GF-D8 (cell line): ENCODE data around the gene ADAMTS17.
"Not testable (repeated sequence)": the region's sequence is repeated elsewhere in the genome, so short reads cannot be mapped to it uniquely, and the experiment has no call there.

ENCODE experiments used
- DNase-seq: peaks from one replicate; lab custom pipeline; 2025; lab: John Stamatoyannopoulos, UW

ADAMTS17 gene

DNA sequence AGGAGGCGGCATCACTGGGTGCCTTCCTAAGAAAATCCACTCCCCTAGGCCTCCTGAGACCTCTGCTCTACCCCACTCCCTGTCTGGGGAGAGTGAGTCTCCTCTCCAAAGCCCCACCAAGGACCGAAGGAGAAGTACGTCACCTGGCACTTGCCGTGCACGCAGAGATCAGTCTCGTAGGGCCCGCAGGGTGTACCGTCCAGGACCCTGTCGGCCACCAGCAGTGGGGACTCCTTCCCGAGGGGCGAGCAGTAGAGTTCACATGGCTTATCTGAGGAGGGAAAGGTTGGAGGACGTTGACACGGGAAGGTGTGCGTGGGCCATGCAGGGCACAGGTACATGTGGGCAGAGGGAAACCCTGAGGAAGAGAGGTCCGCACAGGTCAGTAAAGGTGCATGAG lies 232.9 kb downstream of the ADAMTS17 start:
- no peak for DNase-seq

DNA sequence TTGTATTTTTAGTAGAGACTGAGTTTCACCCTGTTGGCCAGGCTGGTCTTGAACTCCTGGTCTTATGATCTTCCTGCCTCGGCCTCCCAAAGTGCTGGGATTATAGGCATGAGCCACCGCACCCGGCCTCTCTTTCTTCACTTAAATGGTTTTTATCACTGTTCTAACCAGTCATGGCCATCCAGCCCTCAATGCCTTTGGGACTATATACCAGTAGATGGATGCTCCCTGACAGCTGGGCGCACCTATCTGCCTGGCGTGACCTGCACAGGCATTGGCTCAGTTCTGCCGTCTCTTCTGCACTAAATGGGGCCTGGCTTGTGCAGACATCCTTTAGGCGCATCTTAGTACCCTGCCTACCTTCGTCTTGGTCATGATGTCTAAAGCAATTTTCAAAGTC lies 233.4 kb downstream of the ADAMTS17 start:
- DNase-seq, result no peak

DNA sequence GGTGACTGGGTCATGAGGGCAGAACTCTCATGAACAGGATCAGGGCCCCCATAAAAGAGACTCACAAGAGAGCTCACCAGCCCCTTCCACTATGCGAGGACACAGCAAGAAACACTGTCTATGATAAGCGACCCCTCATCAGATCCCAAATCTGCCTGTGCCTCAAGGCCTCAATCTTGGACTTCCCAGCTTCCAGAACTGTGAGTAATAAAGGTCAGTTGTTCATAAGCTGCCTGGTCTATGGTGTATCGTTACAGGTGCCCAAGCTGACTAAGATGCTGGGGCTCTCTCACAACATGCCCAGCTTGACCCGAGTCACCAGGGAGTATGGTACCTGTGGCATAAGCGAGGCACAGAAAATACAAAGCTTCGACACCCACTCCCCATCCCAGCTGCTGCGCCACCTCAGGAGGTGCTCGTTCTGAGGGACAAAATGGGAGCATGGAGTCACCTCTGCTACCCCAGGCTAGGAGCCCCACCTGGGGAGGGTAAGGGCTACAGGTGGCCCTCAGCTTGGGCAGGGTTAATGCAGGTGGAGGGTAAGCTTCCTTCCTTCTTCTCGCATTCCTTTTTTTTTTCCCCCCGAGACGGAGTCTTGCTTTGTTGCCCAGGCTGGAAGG lies 234.1 kb downstream of the ADAMTS17 start:
- DNase-seq, result no peak

DNA sequence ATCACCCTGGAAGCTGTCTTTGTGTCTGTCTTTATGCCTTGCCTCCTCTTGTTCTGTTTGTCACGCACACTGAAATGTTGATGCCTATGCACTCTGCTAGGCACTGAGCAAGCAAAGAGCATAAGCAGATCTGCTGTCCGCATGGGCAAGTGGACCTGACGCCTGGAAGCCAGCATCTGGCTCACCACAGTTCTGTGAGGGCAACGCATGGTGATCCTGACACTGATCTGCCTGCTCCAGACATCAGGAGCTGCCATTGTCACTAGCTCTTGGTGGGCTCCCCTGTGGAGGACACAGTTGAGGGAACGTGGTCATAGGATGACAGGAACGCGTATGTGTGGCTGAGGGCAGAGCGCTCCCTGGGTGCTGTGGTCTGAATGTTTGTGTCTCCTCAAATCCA lies 234.6 kb downstream of the ADAMTS17 start:
- no peak for DNase-seq

DNA sequence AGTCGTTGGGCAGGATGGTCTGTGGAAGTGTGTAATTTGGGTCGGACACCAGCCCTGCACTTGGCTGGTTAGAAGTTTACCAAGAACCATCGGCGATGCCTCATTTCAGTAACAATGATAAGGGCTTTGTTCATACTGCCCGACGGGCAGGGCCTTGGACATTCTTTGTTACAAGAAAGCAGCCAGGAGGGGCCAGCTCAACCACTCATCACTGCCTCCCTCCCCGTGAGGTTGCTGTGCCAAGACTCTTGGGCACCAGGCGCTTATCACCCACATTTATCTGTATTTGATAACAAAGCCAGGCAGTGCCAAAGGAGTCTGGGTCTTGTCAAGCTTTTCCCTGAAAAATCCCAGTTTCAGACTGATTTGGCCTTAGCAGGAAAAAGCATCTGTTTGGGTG lies 235.0 kb downstream of the ADAMTS17 start:
- no peak for DNase-seq

DNA sequence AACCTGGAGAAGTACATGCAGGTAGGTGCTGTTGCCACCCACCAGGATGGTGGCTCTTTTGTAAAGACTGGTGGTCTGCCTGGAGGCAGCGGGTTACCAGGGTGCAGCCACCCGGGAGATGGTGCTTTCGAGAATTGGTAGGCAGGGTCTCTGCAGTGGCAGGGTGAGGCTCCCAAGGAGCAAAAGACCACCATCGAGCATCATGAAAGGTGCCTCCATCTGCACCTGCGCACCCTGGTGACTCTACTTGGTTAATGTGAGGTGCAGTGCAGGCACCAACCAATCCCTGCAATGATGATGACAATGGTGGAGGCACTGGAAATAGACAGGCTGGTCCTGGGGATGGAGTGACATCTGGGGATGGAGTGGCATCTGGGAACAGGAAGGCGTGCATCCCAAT lies 236.7 kb downstream of the ADAMTS17 start:
- no peak for DNase-seq

DNA sequence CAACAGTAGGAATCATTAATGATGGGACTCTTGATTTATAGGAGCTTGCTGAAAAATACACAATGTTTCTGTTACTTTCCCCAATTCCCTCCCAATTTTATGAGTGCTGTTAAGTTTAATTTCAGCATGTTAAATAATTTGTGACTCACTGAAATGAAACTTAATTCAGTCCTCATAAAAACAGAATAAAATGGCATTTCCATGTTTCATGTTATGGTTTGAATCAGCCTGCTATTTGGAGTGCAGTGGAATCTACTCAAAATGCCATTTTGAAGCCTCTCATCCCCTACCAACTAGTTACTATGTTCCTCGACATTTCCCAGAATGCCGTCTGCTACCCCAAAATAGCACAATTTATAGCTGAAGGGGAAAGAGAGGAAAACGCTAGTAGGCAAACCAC lies 237.5 kb downstream of the ADAMTS17 start:
- DNase-seq, result no peak

DNA sequence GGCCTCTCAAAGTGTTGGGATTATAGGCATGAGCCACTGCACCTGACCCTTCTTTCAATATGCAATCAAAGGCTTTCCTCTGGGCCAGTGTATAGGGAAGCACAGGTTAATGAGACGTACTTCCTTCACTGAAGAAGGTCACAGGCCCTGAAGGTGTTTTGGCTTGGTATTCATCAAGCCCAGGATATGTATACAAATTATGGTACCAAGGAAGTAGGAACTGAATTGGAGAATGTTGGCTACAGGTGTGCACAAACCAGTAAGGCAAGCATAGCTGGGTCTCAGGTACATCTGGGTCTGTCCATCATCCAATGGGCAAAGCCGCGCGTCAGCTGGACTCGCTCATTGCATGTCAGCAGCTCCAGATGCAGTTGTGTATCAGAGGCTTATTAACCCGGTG lies 237.9 kb downstream of the ADAMTS17 start:
- no peak for DNase-seq

DNA sequence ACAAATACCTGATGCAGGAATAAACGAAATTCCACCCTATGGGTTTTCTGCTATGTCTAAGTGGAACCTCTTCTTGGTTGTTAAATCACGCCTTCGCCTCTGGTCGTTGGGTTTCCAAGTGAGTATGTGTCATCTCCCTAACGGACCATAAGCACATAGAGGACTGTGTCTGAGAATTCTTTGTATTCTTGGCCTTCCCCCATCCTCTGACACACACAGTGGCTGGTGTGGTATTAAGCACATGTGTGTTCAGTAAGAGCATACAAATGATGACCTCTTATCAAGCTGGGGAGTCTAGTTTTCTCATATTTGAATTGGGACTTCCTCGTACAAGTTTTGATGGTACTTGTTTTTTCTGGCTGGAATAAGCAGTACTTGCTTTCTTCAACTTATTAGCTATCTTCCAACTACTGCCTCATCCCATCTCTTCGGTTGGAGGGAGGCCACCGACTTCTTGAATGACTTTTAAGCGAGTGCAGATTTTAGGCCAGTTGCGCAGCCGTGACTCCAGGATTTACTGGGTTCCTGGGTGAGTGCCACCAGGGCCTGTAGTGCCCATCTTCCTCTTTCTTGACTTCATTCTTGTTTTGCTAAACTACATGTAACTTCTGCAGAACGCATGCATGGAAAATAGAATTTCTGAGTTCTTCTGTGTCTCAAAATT lies 240.2 kb downstream of the ADAMTS17 start:
- DNase-seq, result no peak

DNA sequence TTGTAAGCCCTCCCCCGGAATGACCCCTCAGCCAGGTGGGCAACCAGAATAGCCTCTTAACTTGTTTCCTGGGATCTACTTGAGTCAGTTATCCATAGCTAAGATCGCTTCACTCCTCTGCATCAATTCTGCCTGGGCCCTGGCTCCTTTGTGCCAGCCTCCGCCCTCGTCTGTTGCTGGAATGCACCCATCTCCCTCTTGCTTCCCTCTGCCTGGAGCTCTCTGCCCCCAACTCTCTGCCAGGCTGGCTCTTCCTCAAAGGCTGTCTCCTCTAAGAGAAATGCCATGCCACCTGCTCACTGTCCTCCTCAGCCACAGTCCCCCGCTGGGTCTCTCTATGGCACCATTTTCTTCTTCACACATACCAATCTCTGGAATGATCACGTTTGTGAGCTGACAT lies 240.8 kb downstream of the ADAMTS17 start:
- DNase-seq, result no peak

DNA sequence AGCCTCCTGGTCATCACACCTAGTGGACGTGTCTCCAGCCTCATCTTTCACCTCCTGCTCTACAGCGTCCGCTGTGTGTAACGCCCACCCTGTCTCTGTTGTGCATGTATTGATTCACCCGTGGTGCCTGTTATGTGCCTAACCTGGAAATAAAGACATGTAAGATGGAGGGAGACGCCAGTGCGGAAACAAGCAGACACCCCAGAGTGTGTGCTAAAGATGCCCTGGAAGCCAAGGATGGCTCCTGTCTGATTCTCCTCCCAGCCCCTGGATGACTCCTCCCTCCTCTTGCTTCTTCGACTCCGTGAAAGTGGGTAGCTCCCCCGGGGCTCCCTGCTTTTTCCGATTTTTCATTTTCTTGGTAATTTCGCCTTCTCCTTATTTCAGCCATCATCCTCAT lies 241.8 kb downstream of the ADAMTS17 start:
- DNase-seq, result no peak

DNA sequence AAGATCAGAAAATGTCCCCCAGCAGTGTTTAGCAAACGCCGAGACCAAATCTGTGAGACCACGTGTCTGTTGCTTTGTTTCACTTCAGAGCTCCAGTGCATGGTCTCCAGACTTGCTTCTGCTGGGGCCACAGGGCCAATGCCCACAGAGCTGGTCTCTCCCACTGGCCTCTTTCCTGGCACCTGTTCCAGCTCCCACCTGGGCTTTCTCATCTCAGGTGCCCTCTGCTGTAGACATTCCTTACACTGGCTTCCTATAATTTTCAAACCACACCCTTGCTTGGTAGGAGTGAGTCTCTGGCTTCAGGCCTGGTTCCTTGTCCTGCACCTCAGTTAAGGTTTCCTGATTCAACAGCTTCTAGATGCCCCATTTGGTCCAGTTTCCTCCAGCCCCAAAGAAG lies 243.1 kb downstream of the ADAMTS17 start:
- no peak for DNase-seq

DNA sequence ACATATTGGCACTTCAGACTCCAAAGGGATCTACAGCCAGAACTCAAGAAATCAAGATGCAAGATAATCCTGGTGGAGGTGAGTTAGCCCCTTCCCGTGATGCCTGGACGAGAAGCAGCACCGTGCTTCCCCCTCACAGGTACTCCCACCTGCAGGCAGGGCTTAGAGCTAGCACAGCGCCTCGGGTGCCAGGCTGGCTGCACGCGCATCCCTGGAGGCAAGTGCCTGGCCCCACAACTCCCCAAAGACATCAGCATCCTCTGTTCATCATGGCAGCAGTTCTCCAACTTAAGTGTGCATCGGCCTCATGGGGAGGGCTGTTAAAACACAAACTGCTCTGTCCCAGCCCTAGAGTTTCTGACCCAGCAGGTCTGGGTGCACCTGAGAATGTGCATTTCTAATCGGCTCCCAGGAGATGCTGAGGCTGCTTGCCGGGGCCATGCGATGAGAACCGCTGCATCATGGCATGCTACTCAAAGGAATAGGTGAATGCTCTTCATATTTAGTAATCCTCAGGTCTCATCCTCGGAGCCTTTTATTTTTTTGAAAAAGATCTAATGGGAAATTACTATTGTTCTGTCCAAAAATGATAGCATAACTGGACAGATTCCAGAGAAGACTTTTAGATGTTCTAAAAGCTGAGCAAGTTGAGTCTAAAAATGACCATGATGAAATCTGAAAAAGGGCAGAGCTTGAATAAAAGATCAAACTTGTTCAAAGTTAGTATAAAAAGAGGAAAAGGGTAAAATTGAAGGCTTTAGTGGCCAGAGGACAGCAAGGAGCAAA lies 244.2 kb downstream of the ADAMTS17 start:
- no peak for DNase-seq

DNA sequence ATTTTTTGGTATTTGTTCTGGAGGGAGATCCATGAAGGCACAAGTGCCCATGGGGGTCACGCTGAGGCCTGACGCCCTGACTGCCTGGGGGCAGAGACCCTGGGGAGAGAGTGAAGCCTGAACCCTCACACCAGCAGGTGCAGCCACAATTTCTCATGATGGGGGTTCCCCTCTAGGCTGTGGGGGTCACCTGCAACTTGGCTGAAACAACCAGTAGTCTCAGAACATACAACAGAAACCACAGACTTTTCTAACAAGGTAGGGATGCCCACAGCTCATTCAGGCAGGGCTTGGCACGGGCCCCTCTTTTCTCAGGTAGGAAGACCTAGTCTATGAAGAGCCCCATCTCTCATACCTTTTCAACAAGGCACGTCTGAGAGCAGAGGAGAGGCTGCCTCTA lies 245.1 kb downstream of the ADAMTS17 start:
- no peak for DNase-seq

DNA sequence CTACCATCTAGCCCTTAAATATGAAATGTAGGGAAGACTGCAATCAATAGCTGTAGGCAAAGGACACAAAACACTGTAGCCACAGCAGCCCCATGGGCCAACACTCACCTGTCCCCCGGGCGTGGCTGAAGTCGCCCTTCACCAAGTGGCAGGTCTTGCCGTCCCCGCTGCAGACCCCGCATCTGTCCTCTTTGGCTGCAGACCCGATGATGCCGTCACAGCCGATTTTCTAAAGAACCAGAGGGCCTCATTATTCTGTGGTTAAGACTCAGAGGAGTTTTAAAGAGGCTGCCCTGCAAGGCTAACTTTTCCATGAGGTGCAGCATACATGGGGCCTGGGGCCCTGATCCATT lies 245.6 kb downstream of the ADAMTS17 start:
- no peak for DNase-seq

DNA sequence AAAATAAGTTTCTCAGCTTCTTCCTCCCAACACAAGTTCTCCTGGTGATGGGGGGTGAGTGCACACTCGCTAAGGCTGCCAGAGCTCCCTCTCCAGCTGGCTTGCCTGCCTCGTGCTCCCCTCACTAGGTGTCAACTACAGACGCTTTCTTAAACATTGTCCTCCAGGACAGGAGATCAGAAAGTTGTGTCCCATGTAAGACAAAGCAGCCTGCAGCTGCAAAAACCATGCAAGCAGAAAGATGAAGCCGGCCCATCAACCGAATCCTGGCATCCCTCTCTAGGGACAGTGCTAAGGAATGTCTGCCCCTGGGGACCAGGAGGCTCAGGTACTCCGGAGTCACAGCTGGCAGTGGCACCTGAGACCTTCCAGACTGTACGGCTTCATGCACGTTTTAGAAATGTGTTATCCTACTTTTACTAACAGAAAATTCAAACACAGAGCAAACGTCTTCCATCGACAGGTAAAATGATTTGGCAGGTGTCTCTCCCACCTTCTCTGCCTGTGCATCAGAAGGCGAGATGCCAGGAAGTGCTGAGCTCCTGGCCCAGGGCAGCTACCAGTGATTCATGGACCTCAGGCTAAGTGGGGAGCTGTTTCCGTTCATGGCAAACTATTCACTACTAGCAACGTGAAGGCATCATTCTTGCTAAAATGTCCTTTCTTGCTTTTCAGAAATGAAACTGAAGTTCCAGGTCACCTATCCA lies 246.1 kb downstream of the ADAMTS17 start:
- DNase-seq, result no peak

DNA sequence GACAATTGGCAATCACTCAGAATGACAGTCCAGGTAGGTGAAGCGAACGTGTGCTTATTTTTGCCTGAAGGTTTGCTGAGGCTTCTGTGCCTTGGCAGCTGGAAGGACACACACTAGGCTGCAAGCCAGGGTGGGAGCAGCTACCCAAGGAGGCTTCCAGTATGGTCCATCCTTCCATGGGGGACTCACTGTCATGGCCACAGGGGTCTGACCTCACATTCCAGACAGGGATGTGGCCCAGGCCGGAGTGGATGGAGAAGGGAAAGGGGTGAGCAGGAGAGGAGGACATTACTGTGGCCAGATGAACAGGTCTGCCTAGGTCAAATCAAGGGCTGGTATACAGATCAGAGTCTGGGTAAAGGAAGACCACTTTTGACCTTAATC lies 247.7 kb downstream of the ADAMTS17 start:
- DNase-seq, result no peak

DNA sequence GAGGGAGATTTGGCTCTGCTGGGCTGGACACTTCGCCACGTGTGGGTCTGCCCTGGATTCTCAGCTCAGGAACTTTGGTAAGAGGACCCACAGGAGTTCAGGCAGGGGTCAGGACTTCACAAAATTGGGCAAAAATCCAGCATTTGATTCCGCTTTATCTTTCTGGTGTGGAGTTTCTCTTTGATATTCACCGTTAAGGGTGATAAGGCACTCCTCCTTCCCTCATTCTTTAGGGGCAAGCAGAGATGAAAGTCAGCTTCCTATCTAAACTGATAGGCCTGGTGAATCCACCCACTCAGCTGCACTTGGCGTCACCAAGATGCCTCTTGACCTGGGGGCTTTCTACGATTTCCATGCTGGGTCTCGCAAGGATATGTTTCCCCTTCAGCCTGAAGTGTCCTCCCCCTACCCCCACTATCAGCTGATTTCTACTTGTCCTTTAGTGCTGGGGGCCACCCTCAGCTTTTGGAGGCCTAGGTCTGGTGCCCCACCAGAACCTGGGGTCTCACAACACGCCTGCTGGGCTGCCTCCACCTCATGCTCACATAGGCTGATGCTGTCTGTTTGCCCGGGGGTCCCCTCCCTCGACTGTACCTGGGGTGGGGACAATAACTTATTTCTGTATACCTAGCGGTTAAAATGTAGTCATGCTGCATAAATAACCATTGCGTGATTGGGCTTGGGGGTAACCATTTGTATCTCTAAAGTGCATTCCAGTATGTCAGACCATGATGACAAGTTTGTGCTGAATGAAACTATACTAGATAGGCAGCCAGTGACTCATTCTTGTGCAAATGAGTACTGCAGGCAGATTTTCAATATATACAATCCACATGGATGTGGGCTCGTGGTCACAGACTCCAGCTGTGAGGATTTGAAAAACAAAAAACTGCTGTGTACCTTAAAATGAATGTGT lies 248.3 kb downstream of the ADAMTS17 start:
- no peak for DNase-seq

DNA sequence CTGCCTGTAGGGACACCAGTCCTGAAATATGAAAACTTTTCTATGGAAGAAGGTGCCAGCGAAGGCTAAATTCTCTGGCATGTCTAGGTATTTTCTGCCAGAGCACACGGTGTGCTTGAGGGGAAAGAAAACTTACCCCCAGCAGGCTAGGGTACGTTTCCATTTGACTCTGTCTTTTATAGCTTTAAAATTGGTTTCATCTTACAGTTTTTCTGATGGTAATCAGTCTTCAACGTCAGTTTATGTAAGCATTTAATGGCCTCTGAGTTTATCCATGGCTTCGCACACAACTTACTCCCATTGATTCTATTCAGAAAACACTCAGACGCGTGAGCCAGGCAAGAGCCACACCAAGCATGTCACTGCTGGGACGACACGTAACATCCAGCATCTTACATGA lies 249.7 kb downstream of the ADAMTS17 start:
- DNase-seq, result no peak

DNA sequence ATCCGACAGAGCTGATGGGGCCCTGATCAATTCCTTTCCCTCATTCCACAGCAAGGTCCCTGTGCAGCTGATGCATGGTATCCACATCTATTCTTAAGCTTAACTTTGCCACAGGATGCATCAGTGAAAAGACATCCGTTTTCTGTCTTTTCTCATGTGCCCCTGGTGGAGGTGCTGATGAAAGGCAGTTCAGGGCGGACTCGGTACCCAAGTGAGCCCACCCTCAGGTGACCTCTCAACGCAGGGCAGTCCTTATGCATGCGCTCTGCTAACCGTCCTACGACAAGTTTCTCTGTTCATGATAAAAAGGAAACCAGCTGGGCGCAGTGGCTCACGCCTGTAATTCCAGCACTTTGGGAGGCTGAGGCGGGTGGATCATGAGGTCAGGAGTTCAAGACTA lies 251.4 kb downstream of the ADAMTS17 start:
- DNase-seq, result no peak

DNA sequence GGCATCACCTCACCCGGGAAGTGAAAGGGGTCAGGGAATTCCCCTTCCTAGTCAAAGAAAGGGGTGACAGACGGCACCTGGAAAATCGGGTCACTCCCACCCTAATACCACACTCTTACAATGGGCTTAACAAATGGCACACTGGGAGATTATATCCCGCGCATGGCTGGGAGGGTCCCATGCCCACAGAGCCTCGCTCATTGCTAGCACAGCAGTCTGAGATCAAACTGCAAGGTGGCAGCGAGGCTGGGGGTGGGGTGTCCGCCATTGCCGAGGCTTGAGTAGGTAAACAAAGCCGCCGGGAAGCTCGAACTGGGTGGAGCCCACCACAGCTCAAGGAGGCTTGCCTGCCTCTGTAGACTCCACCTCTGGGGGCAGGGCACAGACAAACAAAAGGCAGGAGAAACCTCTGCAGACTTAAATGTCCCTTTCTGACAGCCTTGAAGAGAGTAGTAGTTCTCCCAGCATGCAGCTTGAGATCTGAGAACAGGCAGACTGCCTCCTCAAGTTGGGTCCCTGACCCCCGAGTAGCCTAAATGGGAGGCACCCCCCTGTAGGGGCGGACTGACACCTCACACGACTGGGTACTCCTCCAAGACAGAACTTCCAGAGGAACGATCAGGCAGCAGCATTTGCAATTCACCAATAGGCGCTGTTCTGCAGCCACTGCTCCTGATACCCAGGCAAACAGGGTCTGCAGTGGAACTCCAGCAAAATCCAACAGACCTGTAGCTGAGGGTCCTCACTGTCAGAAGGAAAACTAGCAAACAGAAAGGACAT lies 257.5 kb downstream of the ADAMTS17 start:
- DNase-seq, result not testable (repeated sequence)
